Raji (cell line): Measurements from ENCODE around the gene MTFR1L.

Source experiments
- POLR2A ChIP-seq: IDR thresholded peaks from 2 replicates; pipeline ENCODE4 v1.6.1; 2011; ENCODE audit warnings: low read depth, low read length, control low read depth; ENCODE audit not compliant: insufficient read depth

MTFR1L gene

DNA sequence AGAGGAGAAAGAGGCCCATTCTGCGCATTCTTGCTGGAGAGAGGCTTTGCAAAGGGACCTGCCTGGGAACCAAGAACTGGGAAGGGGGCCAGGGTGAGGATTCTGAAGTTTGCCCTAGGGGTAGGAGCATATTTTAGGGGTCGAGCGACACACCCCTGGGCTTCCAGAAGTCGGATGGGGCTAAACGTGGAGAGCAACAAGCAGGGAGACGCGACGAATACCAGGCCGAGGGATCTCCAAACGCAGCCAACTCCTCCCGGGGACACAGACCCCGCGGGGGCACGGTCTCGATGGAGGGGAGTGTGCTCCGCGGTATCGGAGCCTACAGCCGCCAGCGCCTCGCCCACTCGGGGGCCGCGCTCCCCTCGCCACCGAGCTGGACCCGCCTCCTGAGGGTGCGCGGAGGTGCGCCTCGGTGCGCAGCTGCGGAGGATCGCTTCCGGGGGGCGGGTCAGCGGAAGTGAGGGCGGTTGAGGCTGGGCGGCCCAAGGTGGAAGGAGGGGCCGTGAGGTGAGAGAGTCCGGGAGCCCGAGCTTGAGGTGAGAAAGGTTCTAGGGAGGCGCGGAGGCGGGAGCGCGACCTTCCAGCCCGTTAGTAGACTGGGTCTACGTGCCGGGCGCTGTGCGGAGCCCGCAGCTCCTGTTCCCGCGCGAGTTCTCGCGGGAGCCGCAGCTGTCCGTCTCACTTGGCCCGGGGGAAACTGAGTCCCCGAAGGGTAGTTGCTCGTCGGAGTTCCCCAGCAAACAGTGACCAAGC lies at the start of gene MTFR1L:
Gene MTFR1L, plus strand, starts transcription at position 464 of the 756 bp plus-strand sequence. CDS start 3,151 bp downstream, outside the sequence.
- peak; percentile 97 for TF ChIP-seq POLR2A

DNA sequence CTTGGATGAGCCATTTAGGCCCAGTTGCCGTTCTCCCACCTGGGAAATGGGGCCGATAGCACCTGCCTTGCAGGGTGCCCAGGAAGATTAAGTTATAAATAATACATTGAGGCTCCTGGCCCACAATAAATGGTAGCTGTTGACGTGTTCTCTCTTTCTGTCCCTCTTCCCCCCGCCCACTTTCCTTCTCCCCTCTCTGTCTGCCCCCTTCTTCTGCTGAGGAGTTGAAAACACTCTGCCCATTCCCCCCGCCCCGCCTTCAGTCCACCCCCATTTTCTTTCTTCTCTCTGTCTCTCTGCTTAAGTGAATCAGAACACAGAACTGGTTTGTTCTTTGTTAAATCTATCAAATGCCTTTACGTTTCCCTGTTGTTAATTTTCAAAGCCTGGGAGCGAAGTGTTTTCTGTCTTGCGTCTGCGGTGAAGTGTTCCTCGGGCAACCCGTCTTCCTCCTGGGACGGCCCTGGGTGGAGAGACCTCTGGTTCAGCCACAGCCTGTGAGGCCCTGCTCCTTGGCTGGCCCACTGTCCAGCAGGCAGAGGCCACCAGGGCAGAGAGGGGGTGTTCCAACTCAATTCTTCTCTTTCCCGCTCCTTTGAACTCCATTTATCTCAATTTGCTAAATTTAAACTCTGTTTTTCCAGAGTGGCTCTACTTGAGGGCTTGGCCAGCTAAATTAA lies 49.1 kb upstream of the MTFR1L start:
- TF ChIP-seq POLR2A = no peak

DNA sequence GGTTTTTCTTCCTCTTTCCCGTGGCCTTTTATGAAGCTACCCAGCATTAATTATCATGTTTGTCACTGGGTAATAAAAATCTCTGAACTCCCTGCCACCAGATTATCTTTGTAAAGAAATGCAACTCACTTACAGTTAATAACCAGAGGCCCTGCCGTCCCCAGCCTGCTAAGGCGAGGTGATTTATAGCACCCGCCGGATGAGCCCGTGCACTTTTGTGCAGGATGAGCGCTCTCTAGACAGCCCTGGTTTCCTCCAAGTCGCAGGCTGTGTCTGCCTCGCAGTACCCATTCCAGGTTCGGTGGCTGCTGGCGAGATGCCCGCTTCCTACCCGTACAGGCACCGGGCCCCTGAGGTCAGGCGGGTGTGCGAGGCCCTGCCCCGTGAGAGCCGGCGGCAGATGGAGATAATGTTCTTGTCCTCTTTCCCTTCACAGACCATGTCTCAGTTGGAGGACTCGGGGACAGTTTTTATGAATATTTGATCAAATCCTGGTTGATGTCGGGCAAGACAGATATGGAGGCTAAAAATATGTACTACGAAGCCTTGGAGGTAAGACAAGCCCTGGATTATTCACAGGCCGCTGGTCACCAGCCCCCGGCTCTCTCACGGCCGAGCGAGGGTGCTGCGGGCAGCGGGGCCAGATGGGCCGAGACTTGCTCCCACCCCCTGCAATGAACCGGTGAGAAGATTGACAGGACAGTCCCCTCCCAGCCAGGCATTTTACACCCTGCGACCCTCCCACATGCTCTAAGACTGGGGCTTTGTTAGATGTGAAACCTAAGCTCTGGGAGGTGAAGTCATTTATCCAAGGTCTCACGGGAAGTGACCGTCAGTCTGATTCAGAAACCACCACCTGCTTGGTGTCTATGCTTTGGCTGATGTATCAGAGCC lies 48.3 kb upstream of the MTFR1L start:
- no peak for TF ChIP-seq POLR2A

- TF ChIP-seq POLR2A = no peak
Observed at GRCh38 chr1:25772164-25772563, 47.6 kb upstream of the MTFR1L start.

GRCh38 chr1:25772692-25773245 lies 47.0 kb upstream of the MTFR1L start:
- no peak for TF ChIP-seq POLR2A

GRCh38 chr1:25773441-25774125 lies 46.2 kb upstream of the MTFR1L start:
- TF ChIP-seq POLR2A = no peak

DNA sequence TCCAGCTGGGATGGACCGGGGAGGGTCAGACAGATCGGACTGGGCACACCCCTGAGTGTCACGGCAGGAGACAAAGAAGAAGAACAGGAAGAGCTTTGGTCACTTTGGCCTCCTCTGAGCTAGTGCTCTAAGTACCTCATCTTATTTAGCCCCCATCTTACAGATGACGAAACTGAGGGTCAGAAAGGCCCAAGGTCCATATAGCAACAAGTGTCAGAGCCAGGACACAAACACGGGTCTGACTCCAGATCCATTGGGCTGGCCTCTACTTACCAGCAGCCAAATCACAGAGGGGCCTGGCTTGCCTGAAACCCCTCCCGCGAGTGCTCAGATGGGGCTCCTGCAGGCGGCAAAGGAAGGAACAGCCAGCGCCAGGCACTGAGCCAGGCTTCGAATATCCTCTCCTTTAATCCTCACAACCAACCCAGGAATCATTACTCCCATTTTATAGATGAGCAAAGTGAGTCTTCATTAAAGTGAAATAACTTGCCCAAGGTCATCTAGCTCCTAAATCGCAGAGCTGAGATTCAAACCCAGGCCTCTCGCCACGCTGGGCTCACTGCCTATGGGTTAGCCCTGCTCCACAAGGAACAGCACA lies 45.4 kb upstream of the MTFR1L start:
- no peak for TF ChIP-seq POLR2A

GRCh38 chr1:25774921-25775771 lies 44.6 kb upstream of the MTFR1L start:
- no peak for TF ChIP-seq POLR2A

GRCh38 chr1:25779388-25779787 lies 40.4 kb upstream of the MTFR1L start:
- no peak for TF ChIP-seq POLR2A

DNA sequence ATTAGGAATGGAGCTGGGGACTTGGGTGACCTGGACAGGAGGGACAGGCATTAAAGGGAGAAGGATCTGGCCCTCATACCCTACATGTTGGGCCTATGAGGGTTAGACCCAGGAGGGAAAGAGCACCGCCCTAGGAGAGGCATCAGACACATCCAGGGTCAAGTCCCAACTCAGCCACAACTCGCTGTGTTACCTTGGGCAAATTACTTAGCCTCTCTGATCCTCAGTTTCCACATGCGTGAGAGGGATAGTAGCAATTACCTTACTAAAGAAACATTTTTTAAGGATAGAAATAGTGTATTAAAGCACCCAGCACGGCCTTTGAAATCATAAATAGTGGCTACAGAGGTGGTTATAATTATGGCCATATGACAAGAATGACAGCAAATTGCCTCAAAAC lies 39.9 kb upstream of the MTFR1L start:
- TF ChIP-seq POLR2A = no peak

GRCh38 chr1:25780318-25781129 lies 39.2 kb upstream of the MTFR1L start:
- TF ChIP-seq POLR2A = no peak

GRCh38 chr1:25781130-25781433 lies 38.7 kb upstream of the MTFR1L start:
- TF ChIP-seq POLR2A = no peak

DNA sequence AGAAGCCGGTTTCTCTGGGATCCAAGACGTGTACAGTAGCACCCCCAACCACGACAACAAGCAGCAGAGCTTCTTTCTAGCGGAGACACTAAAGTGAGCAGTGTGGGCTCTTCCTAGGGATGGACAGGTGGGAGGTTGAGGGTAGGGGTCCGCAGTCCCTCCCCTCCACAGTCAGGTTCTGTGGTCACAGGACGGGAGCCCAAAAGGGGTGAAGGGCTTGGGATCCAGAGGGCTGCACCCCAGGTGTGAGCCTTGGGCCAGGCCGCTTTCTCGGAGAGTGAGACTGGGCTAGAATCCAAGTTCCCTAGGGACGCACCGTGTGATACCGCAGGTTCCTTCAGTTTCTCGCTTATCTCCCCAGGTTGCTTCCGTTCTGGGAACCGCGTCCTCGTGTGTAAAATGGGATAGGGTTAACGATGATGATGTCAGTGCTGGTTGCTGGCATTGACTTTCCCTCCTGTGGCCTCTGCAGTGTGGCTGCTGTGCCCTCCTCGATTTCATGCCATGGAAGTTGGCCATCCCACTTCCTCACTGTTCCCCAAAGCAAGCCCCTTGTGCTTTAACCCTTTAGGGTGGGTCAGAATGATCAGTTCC lies 37.0 kb upstream of the MTFR1L start:
- TF ChIP-seq POLR2A = no peak

DNA sequence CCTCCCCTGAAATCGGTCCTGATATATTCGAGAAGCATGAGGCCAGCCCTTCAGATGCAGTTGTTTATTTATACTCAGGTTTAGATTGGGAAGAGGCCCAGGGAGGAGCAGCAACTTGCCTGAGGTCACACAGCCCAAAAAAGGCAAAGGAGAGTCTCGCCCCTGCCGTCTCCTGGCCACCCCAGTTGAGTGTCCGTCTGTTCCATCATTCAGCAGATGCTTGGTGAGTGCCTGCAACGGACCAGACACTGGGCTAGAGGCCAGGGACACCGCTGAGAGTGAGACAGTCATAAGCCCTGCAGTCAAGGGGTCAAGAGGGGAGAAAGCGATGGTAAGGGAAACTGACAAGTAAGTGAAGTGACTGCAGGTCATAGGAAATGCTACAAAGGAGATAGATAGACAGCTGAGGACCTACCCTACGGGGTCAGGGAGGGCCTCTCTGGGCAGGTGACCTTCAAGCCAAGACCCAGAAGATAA lies 35.1 kb upstream of the MTFR1L start:
- no peak for TF ChIP-seq POLR2A
